Activated T-helper 17 cell treated with anti-CD3 and anti-CD28 coated beads, Interleukin-2, amount 50 U/mL, for 72 hours (primary cell): ENCODE measurements around the gene AOPEP. TPM values are rescaled to one million over a fixed set of nuclear protein-coding genes. Genes with fewer than 3 reads are reported as not detected.

Experiments
- ATAC-seq: fragments of 150-1000 bp; cut with Tn5 transposase; replicated peaks from 2 replicates; pipeline ENCODE4 v1.10.0; 2021; ENCODE audit warnings: mild to moderate bottlenecking, moderate library complexity
- H3K27ac Mint-ChIP-seq: one replicate; pipeline ENCODE4 v1.8.0; 2022; ENCODE audit warnings: mixed read lengths
- H3K27me3 Mint-ChIP-seq: one replicate; pipeline ENCODE4 v1.8.0; 2022; ENCODE audit warnings: mixed read lengths
- H3K36me3 Mint-ChIP-seq: one replicate; pipeline ENCODE4 v1.8.0; 2022; ENCODE audit warnings: low read depth, mild to moderate bottlenecking, mixed read lengths
- H3K4me1 Mint-ChIP-seq: one replicate; pipeline ENCODE4 v1.8.0; 2022; ENCODE audit warnings: mixed read lengths
- H3K4me3 Mint-ChIP-seq: one replicate; pipeline ENCODE4 v1.8.0; 2022; ENCODE audit warnings: mild to moderate bottlenecking, mixed read lengths
- H3K9me3 Mint-ChIP-seq: one replicate; pipeline ENCODE4 v1.8.0; 2022; ENCODE audit warnings: mixed read lengths
- total RNA-seq, 2 donors: library from RNA; stranded (reverse); gene quantifications; one replicate each; pipeline ENCODE4 v1.2.3, GENCODE V29; 2022

Gene AOPEP
- 10 to 100 TPM; 15.5 to 16.4 TPM for total RNA-seq

GRCh38 chr9:94726495-94727191, at the start of gene AOPEP:
AOPEP (plus strand) TSS chr9:94726699; CDS start chr9:94759784, 33,085 bp downstream.
- Mint-ChIP-seq H3K27ac (peak within 1 kb of the TSS; percentile 99), H3K9me3 (no peaks in the 10 kb centered on the region), H3K4me3 (peak within 1 kb of the TSS; percentile 96), H3K36me3 (peaks cover 6% of the 10 kb centered on the region), H3K27me3 (no peaks in the 10 kb centered on the region), H3K4me1 (no peaks in the 10 kb centered on the region)
- ATAC-seq: peak; percentile 99

GRCh38 chr9:94677929-94678328, 48.6 kb upstream of the AOPEP start:
- ATAC-seq: no peak
- Mint-ChIP-seq H3K27ac (no peak overlapping the region), H3K4me3 (no peak overlapping the region), H3K4me1 (no peaks in the 10 kb centered on the region), H3K36me3 (no peaks in the 10 kb centered on the region), H3K9me3 (no peaks in the 10 kb centered on the region), H3K27me3 (peaks cover 8% of the 10 kb centered on the region)

DNA sequence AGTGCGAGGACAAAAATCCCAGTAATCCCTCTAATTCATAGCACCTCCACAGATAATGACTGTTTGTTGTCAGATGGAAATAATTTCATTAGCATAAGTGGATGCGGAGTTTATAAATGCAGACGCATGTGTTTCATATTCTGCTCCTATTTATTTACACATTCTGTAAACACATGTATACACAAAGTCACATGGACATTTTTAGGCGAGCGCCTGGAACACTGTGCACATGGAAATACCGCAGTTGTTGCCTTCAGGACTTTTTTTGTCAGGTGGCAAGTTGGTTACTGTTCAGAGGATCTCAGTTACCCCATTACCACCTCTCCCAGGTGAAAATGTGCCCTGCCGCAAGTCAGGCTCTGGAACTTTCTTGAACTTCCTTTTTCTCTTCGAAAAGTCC, 46.9 kb upstream of the AOPEP start:
- no peak overlapping the region for H3K4me3 Mint-ChIP-seq
- H3K36me3 Mint-ChIP-seq: no peaks in the 10 kb centered on the region

GRCh38 chr9:94680020-94680419, 46.5 kb upstream of the AOPEP start:
- Mint-ChIP-seq H3K27ac (no peak overlapping the region), H3K9me3 (no peaks in the 10 kb centered on the region), H3K36me3 (no peaks in the 10 kb centered on the region), H3K4me3 (no peak overlapping the region), H3K27me3 (peaks cover 8% of the 10 kb centered on the region), H3K4me1 (no peaks in the 10 kb centered on the region)
- no peak for ATAC-seq

More for the DNA sequence above, 46.9 kb upstream of the AOPEP start:
- Mint-ChIP-seq H3K27me3 (peaks cover 8% of the 10 kb centered on the region), H3K27ac (no peak overlapping the region), H3K4me1 (no peaks in the 10 kb centered on the region), H3K9me3 (no peaks in the 10 kb centered on the region)
- ATAC-seq: no peak

DNA sequence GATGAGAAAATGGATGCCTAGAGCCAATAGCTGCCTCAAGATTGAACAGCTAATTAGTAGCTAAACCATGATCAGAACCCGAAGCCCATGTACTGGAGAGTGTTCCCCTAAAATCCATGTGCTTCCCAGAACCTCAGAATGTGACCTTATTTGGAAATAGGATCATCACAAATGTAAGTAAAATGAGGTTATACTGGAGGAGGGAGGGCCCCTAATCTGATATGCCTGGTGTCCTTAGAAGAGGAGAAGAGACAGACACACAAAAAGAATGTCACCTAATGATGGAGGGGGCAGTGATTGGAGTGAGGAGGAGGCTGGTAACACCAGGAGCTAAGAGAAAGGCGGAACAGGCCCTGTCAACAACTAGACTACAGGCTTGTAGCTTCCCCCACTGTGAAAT, 45.9 kb upstream of the AOPEP start:
- Mint-ChIP-seq H3K36me3 (no peaks in the 10 kb centered on the region), H3K4me1 (no peaks in the 10 kb centered on the region), H3K9me3 (no peaks in the 10 kb centered on the region), H3K27ac (no peak overlapping the region), H3K4me3 (no peak overlapping the region), H3K27me3 (peaks cover 8% of the 10 kb centered on the region)
- no peak for ATAC-seq

DNA sequence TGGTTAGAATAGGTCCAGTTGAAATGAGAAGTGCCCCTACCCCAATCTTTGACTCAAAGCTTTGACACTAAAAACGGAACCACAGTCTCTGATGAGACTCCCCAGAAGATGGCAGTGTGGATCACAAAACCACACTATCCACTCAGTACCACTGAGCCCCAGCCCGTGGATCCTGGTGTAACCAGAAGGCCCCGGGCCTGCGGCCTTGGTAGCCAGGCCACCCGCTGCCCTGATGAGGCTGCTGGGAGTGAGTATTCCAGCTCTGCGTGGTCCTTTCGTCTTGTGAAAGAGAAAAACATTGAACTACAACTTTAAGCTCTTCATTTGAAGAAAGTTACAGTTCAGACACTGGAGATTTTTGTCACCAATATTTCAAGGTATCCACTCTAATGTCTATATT, 45.0 kb upstream of the AOPEP start:
- ATAC-seq: peak; percentile 95
- Mint-ChIP-seq H3K27me3 (peaks cover 14% of the 10 kb centered on the region), H3K4me3 (peak overlapping the region; percentile 8)

GRCh38 chr9:94685359-94685758, 41.1 kb upstream of the AOPEP start:
- H3K4me3 Mint-ChIP-seq: no peak overlapping the region
- no peaks in the 10 kb centered on the region for H3K4me1 Mint-ChIP-seq
- H3K9me3 Mint-ChIP-seq: no peaks in the 10 kb centered on the region
- H3K27ac Mint-ChIP-seq: no peak overlapping the region
- H3K36me3 Mint-ChIP-seq: no peaks in the 10 kb centered on the region
- peaks cover 6% of the 10 kb centered on the region for H3K27me3 Mint-ChIP-seq
- ATAC-seq: peak; percentile 68

More for the DNA sequence above, 45.0 kb upstream of the AOPEP start:
- Mint-ChIP-seq H3K27ac (peak overlapping the region; percentile 57), H3K4me1 (no peaks in the 10 kb centered on the region), H3K36me3 (no peaks in the 10 kb centered on the region), H3K9me3 (no peaks in the 10 kb centered on the region)

- Mint-ChIP-seq H3K27me3 (peaks cover 13% of the 10 kb centered on the region), H3K9me3 (no peaks in the 10 kb centered on the region), H3K4me1 (no peaks in the 10 kb centered on the region), H3K4me3 (no peak overlapping the region), H3K27ac (no peak overlapping the region), H3K36me3 (no peaks in the 10 kb centered on the region)
- ATAC-seq: no peak
Observed at GRCh38 chr9:94687451-94687850, 39.0 kb upstream of the AOPEP start.

DNA sequence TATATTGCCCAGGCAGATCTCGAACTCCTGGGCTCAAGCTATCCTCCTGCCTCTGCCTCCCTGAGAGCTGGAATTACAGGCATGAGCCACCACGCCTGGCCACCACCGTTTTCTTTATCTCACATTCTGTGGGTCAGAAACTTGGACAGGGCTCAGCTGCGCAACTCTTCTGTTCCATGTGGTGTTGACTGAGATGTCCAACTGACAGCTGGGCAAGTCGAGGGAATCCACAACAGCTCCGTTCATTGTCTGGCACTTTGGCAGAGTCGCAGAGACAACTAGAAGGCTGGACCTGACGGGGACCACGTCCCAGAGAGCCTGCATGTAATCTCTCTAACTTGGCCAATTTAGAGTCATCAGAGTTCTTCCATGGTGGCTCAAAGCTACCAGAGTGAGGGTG, 36.2 kb upstream of the AOPEP start:
- no peaks in the 10 kb centered on the region for H3K36me3 Mint-ChIP-seq
- H3K9me3 Mint-ChIP-seq: no peaks in the 10 kb centered on the region
- H3K4me3 Mint-ChIP-seq: no peak overlapping the region
- no peak for ATAC-seq
- peaks cover 17% of the 10 kb centered on the region for H3K27me3 Mint-ChIP-seq
- H3K4me1 Mint-ChIP-seq: no peaks in the 10 kb centered on the region
- no peak overlapping the region for H3K27ac Mint-ChIP-seq

GRCh38 chr9:94692601-94693000, 33.9 kb upstream of the AOPEP start:
- H3K27me3 Mint-ChIP-seq: peaks cover 18% of the 10 kb centered on the region
- H3K27ac Mint-ChIP-seq: no peak overlapping the region
- no peak for ATAC-seq
- no peak overlapping the region for H3K4me3 Mint-ChIP-seq
- H3K9me3 Mint-ChIP-seq: no peaks in the 10 kb centered on the region
- no peaks in the 10 kb centered on the region for H3K36me3 Mint-ChIP-seq
- no peaks in the 10 kb centered on the region for H3K4me1 Mint-ChIP-seq

DNA sequence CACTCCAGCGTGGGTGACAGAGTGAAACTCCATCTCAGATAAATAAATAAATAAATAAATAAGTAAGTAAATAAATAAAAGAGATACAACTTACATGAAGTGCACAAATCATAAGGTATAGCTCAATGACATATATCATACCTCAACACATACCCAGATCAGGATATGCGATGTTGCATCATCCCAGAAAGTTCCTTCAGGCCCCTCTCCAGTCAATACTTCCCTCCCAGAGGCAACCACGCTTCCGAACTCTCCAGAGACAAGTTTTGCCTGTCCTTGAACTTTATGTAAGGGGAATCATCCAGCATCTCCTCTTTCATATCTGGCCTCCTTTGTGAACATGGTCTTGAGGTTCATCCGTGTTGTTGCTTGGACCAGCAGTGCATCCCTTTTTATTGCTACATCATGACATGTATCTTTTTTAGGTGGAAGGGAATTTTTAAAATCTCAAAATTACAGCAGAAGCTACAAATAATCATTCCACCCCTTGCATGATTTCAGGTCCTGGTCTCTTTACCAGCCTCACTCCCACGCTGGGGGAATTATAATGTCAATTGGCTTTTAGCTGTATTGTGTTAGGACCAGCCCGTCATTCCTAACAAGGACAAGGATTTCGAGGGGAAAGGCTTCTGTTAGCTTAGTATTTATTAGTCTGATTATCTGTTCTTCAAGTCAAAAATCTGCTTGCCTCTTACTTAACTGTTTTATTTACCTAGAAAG, 32.9 kb upstream of the AOPEP start:
- H3K27ac Mint-ChIP-seq: no peak overlapping the region
- no peaks in the 10 kb centered on the region for H3K9me3 Mint-ChIP-seq
- no peak for ATAC-seq
- H3K36me3 Mint-ChIP-seq: no peaks in the 10 kb centered on the region
- H3K4me3 Mint-ChIP-seq: no peak overlapping the region
- H3K27me3 Mint-ChIP-seq: peaks cover 19% of the 10 kb centered on the region
- H3K4me1 Mint-ChIP-seq: no peaks in the 10 kb centered on the region

DNA sequence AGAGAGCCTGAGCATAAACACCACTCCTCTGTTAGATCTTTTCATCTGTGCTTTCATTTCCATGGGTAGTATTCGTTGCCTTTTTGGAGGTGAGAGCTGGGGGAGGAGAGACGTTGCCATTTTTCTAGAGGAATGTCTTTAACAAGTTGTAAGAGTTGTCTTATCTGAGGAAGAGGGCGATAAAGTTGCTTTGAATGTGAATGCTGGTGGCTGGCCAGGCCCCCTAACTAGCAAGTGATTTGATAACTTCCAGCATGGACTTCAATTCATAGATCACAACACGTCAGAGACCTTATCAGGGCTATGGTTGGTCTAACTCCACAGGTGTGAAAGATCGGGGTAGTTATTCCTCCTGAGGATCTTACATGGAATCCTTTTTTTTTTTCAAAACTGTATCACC, 30.0 kb upstream of the AOPEP start:
- peaks cover 4% of the 10 kb centered on the region for H3K4me1 Mint-ChIP-seq
- no peaks in the 10 kb centered on the region for H3K36me3 Mint-ChIP-seq
- H3K9me3 Mint-ChIP-seq: peaks cover 4% of the 10 kb centered on the region
- H3K4me3 Mint-ChIP-seq: no peak overlapping the region
- no peak for ATAC-seq
- H3K27me3 Mint-ChIP-seq: peaks cover 27% of the 10 kb centered on the region
- H3K27ac Mint-ChIP-seq: no peak overlapping the region

DNA sequence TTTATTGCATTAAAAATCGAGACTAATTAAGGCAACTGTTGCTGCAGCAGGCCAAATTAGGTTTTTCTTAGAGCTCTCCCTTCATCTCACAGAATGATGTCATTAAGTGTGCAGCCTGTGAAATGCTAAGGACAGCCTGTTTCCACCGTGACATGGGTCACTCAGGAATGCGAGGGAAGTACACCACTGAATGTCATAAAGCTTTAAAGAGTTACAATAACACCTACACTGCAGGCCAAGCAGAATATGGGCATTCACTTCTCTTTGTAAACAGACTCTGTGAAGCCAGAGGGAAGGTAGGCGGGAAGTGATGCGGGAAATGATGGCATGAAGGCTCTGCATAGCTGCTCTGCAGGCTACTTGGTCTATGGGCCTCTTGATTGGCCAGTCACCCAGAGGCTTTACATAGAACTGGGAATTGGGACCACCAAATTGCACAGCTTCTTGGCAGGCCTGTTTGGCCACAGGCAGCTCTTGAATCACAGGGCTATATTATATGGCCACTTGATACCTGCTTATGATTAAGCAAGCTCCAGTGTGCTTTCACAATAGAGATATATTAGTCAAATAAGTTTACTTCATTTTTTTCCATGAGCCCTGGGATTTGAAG, 28.4 kb upstream of the AOPEP start:
- H3K27me3 Mint-ChIP-seq: peaks cover 24% of the 10 kb centered on the region

DNA sequence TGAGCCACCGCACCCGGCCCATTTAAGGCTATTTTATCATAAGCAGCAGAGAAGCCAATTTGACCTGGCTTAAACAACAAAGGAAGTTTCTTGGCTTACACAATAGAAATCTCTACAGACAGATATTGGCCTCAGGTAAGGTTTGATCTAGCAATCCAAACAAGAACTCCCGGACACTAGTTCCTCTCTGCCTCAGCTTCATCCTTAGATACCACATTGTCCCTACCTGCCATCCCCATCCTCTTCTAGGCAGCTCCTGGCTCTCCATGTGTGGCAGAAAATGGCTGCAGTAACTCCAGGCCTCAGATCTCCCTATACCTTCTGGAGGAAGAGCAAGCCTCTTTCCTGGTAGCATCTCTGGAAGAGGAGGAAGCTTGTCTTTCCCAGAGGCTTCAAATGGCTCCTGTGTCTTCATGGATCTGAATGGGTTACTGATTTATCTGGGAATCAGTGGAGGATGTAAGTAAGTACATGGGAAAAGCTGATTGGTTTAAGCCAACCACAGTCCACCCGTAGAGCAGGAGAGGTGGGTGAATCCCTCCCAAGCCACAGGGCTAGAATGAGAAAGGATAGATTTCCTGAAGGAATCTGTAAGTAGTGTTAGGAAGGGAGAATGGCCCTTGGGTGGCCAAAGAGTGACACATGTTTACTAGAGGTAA, 26.7 kb upstream of the AOPEP start:
- Mint-ChIP-seq H3K27me3 (peaks cover 25% of the 10 kb centered on the region), H3K4me1 (peaks cover 4% of the 10 kb centered on the region), H3K4me3 (no peak overlapping the region), H3K36me3 (no peaks in the 10 kb centered on the region), H3K9me3 (peaks cover 4% of the 10 kb centered on the region), H3K27ac (no peak overlapping the region)
- ATAC-seq: no peak

More for the DNA sequence above, 28.4 kb upstream of the AOPEP start:
- Mint-ChIP-seq H3K4me3 (no peak overlapping the region), H3K36me3 (no peaks in the 10 kb centered on the region), H3K4me1 (peaks cover 4% of the 10 kb centered on the region), H3K27ac (no peak overlapping the region), H3K9me3 (peaks cover 4% of the 10 kb centered on the region)
- ATAC-seq: no peak
